CD4-positive, alpha-beta T cell treated with Interleukin-4 for 1 hour (primary cell): ENCODE data around the gene ZC3H7B.
"Not testable (repeated sequence)": the region's sequence is repeated elsewhere in the genome, so short reads cannot be mapped to it uniquely, and the experiment has no call there.

Source experiments
- DNase-seq, 2 donors: peaks; one replicate each; pipeline ENCODE4 v3.0.0-alpha.2; 2020 to 2022

ZC3H7B gene, protein sequence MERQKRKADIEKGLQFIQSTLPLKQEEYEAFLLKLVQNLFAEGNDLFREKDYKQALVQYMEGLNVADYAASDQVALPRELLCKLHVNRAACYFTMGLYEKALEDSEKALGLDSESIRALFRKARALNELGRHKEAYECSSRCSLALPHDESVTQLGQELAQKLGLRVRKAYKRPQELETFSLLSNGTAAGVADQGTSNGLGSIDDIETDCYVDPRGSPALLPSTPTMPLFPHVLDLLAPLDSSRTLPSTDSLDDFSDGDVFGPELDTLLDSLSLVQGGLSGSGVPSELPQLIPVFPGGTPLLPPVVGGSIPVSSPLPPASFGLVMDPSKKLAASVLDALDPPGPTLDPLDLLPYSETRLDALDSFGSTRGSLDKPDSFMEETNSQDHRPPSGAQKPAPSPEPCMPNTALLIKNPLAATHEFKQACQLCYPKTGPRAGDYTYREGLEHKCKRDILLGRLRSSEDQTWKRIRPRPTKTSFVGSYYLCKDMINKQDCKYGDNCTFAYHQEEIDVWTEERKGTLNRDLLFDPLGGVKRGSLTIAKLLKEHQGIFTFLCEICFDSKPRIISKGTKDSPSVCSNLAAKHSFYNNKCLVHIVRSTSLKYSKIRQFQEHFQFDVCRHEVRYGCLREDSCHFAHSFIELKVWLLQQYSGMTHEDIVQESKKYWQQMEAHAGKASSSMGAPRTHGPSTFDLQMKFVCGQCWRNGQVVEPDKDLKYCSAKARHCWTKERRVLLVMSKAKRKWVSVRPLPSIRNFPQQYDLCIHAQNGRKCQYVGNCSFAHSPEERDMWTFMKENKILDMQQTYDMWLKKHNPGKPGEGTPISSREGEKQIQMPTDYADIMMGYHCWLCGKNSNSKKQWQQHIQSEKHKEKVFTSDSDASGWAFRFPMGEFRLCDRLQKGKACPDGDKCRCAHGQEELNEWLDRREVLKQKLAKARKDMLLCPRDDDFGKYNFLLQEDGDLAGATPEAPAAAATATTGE

GRCh38 chr22:41301085-41302020, at the start of gene ZC3H7B:
Gene ZC3H7B, plus strand, starts transcription at chr22:41301525. Its CDS starts 19,136 bp downstream, at chr22:41320661.
- peak; percentile 88 to 89 for DNase-seq

GRCh38 chr22:41252365-41252764, 49.0 kb upstream of the ZC3H7B start:
- no peak for DNase-seq

DNA sequence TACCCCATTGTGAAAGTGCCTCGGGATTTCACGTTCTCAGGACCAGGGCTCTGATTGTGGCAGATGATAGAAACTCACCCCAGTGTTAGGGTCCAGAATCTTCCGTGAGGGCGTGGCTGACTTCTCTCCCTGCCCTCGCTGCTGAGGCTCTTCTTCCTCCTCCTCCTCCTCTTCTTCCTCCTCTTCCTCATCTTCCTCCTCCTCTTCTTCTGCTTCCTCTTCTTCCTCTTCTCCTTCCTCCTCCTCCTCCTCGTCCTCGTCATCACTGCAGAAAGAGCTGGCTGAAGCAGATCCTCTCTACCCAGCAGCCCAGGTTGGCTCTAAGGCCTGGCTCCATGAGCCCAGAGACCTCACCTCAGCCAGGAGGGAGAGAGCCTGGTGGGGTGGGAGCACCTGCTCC, 47.1 kb upstream of the ZC3H7B start:
- no peak for DNase-seq

- no peak for DNase-seq
Observed at GRCh38 chr22:41256254-41257253, 44.8 kb upstream of the ZC3H7B start.

GRCh38 chr22:41257696-41258095, 43.6 kb upstream of the ZC3H7B start:
- no peak for DNase-seq

DNA sequence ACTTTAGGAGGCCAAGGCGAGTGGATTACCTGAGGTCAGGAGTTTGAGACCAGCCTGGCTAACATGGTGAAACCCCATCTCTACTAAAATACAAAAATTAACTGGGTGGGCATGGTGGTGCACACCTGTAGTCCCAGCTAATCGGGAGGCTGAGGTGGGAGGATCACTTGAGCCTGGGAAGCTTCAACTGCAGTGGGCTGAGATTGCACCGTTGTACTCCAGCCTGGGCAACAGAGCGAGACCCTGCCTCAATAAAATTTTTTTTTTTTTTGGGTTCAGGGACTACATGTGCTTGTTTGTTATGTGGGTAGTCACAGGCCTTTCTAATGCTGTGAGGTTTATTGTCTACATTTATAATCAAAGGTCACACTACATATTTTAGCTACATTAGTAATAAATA, 41.6 kb upstream of the ZC3H7B start:
- DNase-seq: not testable (repeated sequence)

DNA sequence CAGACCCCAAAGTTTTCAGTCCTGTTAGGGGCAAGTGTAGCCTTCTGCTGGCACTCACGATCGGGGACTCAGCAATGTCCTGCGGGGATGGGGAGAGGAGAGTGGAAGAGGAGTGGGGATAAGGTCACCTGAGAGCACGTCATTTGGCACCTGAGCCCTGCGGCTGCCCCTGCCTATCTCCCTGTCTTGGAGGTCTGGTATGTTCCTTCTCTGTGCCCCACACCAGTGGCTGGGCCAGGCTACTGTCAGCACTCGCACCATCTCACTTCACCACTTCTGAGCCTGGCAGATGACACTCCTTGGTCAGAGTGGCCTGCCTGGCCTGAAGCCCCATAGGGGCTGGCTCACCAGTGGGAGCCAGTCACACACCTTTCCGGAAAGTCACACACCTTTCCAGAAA, 40.5 kb upstream of the ZC3H7B start:
- no peak for DNase-seq

- DNase-seq: no peak
Observed at GRCh38 chr22:41261541-41262249, 39.6 kb upstream of the ZC3H7B start.

- no peak for DNase-seq
Observed at GRCh38 chr22:41262250-41262765, 39.0 kb upstream of the ZC3H7B start.

DNA sequence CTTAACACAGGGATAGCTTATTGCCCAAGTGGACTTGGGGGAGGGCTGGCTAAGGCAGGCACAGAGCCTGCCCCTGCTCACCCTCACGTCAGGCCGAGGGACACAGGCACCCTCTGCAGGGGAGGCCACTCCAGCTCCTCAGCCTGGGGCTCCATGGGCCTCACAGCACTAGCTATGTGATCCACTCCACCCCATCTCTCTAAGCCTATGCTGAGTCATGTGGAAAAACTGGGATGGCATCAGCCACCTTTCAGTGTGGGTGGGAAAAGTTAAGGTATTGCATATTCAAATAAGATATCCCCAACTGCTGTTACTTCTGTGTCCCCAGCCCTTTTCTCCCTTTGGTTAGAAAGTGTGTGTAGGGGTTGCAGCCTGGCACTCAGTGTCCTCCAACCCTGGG, 37.6 kb upstream of the ZC3H7B start:
- no peak for DNase-seq

DNA sequence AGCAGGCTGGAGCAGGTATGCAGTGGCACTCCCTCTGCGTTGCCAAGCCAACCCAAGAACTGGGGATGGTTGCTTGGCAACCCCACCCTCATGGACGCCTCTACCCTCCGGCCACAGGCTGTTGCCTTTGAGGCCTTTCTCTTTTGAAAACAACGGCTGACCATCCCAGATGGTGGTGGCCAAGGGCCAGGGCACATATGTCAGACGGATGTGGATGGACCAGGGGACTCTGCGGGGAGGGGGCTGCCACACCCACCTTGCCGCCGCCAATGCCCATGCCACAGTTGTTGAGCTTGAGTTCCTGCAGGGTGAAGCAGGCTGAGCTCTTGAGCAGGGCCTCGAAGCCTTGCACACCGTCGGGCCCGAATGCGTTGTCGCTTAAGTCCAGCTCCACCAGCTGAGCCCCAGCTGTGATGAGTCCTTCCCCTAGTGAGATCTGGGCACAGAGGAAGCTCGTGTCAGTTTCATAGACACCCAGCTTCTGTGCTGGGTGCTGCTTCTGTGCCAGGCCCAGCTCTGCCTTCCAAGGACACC, 36.9 kb upstream of the ZC3H7B start:
- no peak for DNase-seq

DNA sequence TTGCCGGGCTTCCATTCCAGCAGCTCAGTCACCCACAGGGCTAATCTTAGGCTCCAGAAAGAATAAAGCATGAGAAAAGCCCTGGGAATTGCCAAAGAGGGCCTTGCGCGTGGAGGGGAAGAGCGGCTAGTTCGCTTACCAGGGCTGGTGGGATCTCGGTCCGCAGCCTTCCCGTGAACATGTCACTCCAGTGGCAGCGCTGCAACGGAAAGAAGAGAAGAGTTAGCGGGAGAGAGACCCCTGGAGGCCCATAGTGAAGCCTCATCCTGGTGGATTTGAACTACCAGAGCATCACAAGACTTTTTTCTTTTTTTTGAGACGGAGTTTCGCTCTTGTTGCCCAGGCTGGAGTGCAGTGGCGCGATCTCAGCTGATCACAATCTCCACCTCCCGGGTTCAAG, 33.4 kb upstream of the ZC3H7B start:
- no peak for DNase-seq

- no peak for DNase-seq
Observed at GRCh38 chr22:41271787-41272186, 29.5 kb upstream of the ZC3H7B start.

DNA sequence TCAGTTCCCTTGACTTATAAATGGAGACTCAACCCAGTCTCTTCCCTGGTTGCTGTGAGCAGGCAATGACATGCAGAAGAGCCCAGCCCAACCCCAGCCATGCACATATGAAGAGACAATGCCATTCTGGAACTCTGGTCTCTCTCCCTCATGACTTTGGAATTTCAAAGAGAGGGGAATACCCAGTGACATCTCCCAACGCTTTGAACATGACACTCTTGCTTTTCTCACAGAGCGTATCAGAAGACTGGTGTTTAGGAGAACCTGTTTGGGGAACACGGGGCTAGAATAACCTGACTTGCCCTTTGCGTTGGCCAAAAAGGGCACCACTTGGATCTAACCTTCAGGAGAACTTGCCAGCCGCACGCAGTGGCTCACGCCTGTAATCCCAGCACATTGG, 28.2 kb upstream of the ZC3H7B start:
- no peak for DNase-seq

- DNase-seq: no peak
Observed at GRCh38 chr22:41274856-41275255, 26.5 kb upstream of the ZC3H7B start.

GRCh38 chr22:41280065-41280464, 21.3 kb upstream of the ZC3H7B start:
- DNase-seq: no peak

GRCh38 chr22:41280854-41281253, 20.5 kb upstream of the ZC3H7B start:
- DNase-seq: no peak

DNA sequence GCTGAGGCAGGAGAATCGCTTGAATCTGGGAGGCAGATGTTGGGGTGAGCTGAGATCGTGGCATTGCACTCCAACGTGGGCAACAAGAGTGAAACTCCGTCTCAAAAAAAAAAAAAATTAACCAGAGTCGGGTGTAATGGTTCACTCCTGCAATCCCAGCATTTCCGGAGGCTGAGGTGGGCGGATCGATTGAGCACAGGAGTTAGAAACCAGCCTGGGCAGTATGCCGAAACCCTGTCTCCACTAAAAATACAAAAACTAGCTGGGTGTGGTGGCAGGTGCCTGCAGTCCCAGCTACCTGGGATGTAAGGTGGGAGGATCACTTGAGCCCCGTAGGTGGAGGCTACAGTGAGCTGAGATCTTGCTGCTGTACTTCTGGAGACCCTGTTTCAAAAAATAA, 16.9 kb upstream of the ZC3H7B start:
- no peak for DNase-seq

DNA sequence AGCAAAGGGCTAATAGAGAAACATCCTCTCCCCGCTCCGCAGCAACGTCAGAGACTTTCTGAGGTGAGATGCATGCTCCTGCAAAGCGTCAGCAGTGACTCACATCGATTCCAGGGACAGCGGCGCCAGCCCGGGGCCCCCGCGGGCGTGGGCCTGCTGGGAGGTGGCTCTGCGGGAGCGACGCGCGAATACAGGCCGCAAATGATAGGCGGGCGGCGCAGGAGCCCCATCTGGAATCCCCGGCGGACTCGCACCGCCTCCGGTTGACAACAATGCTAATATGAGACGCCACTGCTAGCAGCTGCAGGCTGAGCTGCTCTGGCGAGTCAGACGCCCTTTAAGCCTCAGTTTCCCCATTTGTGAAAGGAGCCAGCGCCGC, 15.9 kb upstream of the ZC3H7B start:
- DNase-seq: peak; percentile 82 to 84
